Osteoblast (primary cell): ENCODE results near the gene MAP2K5. TPM values are rescaled to one million over a fixed set of nuclear protein-coding genes. Genes with fewer than 3 reads are reported as not detected.
A peak's percentile ranks its signal among the peaks of the same experiment; 100 is the strongest.

Experiments used
- DNase-seq: peaks from one replicate; pipeline ENCODE4 v3.0.0; 2011; ENCODE audit warnings: low spot score, mixed read lengths; ENCODE audit not compliant: insufficient read length; ENCODE audit errors: missing footprints
- H2AFZ ChIP-seq: 2 replicates; pipeline ENCODE4 v1.6.0; 2011; ENCODE audit warnings: mild to moderate bottlenecking, low read length
- H3K27ac ChIP-seq: 2 replicates; pipeline ENCODE4 v1.5.1; 2011; ENCODE audit warnings: mild to moderate bottlenecking, low read depth, low read length, moderate library complexity
- H3K27me3 ChIP-seq: 2 replicates; pipeline ENCODE4 v1.6.0; 2012; ENCODE audit warnings: mild to moderate bottlenecking, control low read depth, inconsistent platforms, low read length, moderate library complexity; ENCODE audit not compliant: insufficient read depth
- H3K36me3 ChIP-seq: 2 replicates; pipeline ENCODE4 v1.5.1; 2011; ENCODE audit warnings: mild to moderate bottlenecking, low read length, control low read depth, moderate library complexity; ENCODE audit not compliant: insufficient read depth
- H3K4me1 ChIP-seq: 2 replicates; pipeline ENCODE4 v1.5.1; 2011; ENCODE audit warnings: mild to moderate bottlenecking, low read length, control low read depth, moderate library complexity; ENCODE audit not compliant: insufficient read depth
- H3K4me2 ChIP-seq: 2 replicates; pipeline ENCODE4 v1.6.0; 2011; ENCODE audit warnings: mild to moderate bottlenecking, low read length; ENCODE audit not compliant: insufficient read depth
- H3K4me3 ChIP-seq: fragments of 200-600 bp; sonication (generic); 3 replicates; pipeline ENCODE4 v1.5.1; 2012; ENCODE audit warnings: mild to moderate bottlenecking, low read length, inconsistent platforms; ENCODE audit not compliant: insufficient read depth
- H3K79me2 ChIP-seq: 2 replicates; pipeline ENCODE4 v1.6.0; 2012; ENCODE audit warnings: mild to moderate bottlenecking, low read length, control low read depth, inconsistent platforms; ENCODE audit not compliant: insufficient read depth
- H3K9me3 ChIP-seq: 2 replicates; pipeline ENCODE4 v1.5.1; 2011; ENCODE audit warnings: low read depth, low read length, control low read depth
- H4K20me1 ChIP-seq: 2 replicates; pipeline ENCODE4 v1.6.0; 2012; ENCODE audit warnings: mild to moderate bottlenecking, low read length, control low read depth; ENCODE audit not compliant: insufficient read depth
- CTCF ChIP-seq: IDR thresholded peaks from 2 replicates; pipeline ENCODE4 v1.5.1; 2011; ENCODE audit warnings: mild to moderate bottlenecking, low read depth, low read length, moderate library complexity; ENCODE audit errors: extremely low read depth
- total RNA-seq: library from RNA; depleted of rRNA; stranded (reverse); fragments of >200 nt; gene quantifications from 2 replicates; pipeline ENCODE4 v1.2.3, GENCODE V29; 2012

The MAP2K5 gene
- total RNA-seq, 1 donor = 10.1 TPM

- H3K4me3 ChIP-seq = peak overlapping the region; percentile 59
- peak overlapping the region; percentile 84 for H3K4me2 ChIP-seq
- no peaks in the 10 kb centered on the region for H3K9me3 ChIP-seq
- no peaks in the 10 kb centered on the region for H3K79me2 ChIP-seq
- H4K20me1 ChIP-seq = no peaks in the 10 kb centered on the region
- no peak overlapping the region for H3K27ac ChIP-seq
- H3K36me3 ChIP-seq = no peaks in the 10 kb centered on the region
- peaks cover 90% of the 10 kb centered on the region for H3K27me3 ChIP-seq
- TF ChIP-seq CTCF = no peak
- peaks cover 11% of the 10 kb centered on the region for H3K4me1 ChIP-seq
- H2AFZ ChIP-seq = no peak overlapping the region
- DNase-seq = peak; percentile 64
Observed at GRCh38 chr15:67832897-67833709, 290.6 kb downstream of the MAP2K5 start.

GRCh38 chr15:67833710-67834511 lies 291.4 kb downstream of the MAP2K5 start:
- no peak overlapping the region for H3K27ac ChIP-seq
- peak overlapping the region; percentile 84 for H3K4me2 ChIP-seq
- no peaks in the 10 kb centered on the region for H3K36me3 ChIP-seq
- H4K20me1 ChIP-seq = no peaks in the 10 kb centered on the region
- peaks cover 82% of the 10 kb centered on the region for H3K27me3 ChIP-seq
- DNase-seq = peak; percentile 96
- peaks cover 15% of the 10 kb centered on the region for H3K4me1 ChIP-seq
- no peaks in the 10 kb centered on the region for H3K9me3 ChIP-seq
- H2AFZ ChIP-seq = peak overlapping the region; percentile 3
- H3K79me2 ChIP-seq = no peaks in the 10 kb centered on the region
- peak; percentile 44 for TF ChIP-seq CTCF
- H3K4me3 ChIP-seq = peak overlapping the region; percentile 59

- peaks cover 23% of the 10 kb centered on the region for H3K4me1 ChIP-seq
- no peaks in the 10 kb centered on the region for H3K9me3 ChIP-seq
- peak overlapping the region; percentile 84 for H3K4me2 ChIP-seq
- H3K27me3 ChIP-seq = peaks cover 74% of the 10 kb centered on the region
- H2AFZ ChIP-seq = no peak overlapping the region
- no peaks in the 10 kb centered on the region for H3K36me3 ChIP-seq
- DNase-seq = peak; percentile 79
- no peaks in the 10 kb centered on the region for H3K79me2 ChIP-seq
- no peak overlapping the region for H3K27ac ChIP-seq
- no peak for TF ChIP-seq CTCF
- H4K20me1 ChIP-seq = no peaks in the 10 kb centered on the region
- peak overlapping the region; percentile 39 for H3K4me3 ChIP-seq
Observed at GRCh38 chr15:67834581-67835296, 292.2 kb downstream of the MAP2K5 start.
